Measurements from ENCODE around the gene TMEM187.

TMEM187 gene

GRCh38 chrX:153926858-153927671, 45.5 kb upstream of the TMEM187 start:
- no peak for TF ChIP-seq CTCF (IDR thresholded peaks at IDR 0.05)

- TF ChIP-seq CTCF (IDR thresholded peaks at IDR 0.05) = no peak
Measured at GRCh38 chrX:153927672-153927921, 45.0 kb upstream of the TMEM187 start.

GRCh38 chrX:153927922-153928760, 44.4 kb upstream of the TMEM187 start:
- TF ChIP-seq CTCF (IDR thresholded peaks at IDR 0.05) = no peak

GRCh38 chrX:153928846-153929245, 43.7 kb upstream of the TMEM187 start:
- TF ChIP-seq CTCF (IDR thresholded peaks at IDR 0.05) = no peak

GRCh38 chrX:153929576-153929975, 43.0 kb upstream of the TMEM187 start:
- TF ChIP-seq CTCF (IDR thresholded peaks at IDR 0.05) = no peak

GRCh38 chrX:153930011-153930910, 42.3 kb upstream of the TMEM187 start:
- TF ChIP-seq CTCF (IDR thresholded peaks at IDR 0.05) = no peak

- no peak for TF ChIP-seq CTCF (IDR thresholded peaks at IDR 0.05)
Measured at GRCh38 chrX:153931151-153931550, 41.4 kb upstream of the TMEM187 start.
